Retinal pigment epithelial cell (primary cell): ENCODE measurements around the gene LAMA2.

Experiments
- DNase-seq: peaks from one replicate; pipeline ENCODE4 v3.0.0-alpha.2; 2010; ENCODE audit warnings: low read depth
- H3K4me3 ChIP-seq: 2 replicates; pipeline ENCODE4 v1.5.1; 2011; ENCODE audit warnings: mild to moderate bottlenecking, low read length, control low read depth, moderate library complexity
- CTCF ChIP-seq: conservative IDR thresholded peaks from 2 replicates; pipeline ENCODE4 v1.5.1; 2011; ENCODE audit warnings: low read depth, low read length, control low read depth, inconsistent platforms

Gene LAMA2

GRCh38 chr6:129191235-129191634 is 308.3 kb downstream of the LAMA2 start:
- no peak overlapping the region for H3K4me3 ChIP-seq
- DNase-seq, result no peak
- no peak for TF ChIP-seq CTCF

- TF ChIP-seq CTCF, result no peak
- no peak for DNase-seq
Observed at GRCh38 chr6:129192458-129192989, 309.6 kb downstream of the LAMA2 start.

GRCh38 chr6:129194306-129194941 is 311.5 kb downstream of the LAMA2 start:
- no peak for TF ChIP-seq CTCF
- DNase-seq, result no peak
- no peak overlapping the region for H3K4me3 ChIP-seq

More at GRCh38 chr6:129192458-129192989, 309.6 kb downstream of the LAMA2 start:
- H3K4me3 ChIP-seq, result no peak overlapping the region

- TF ChIP-seq CTCF, result no peak
- DNase-seq, result no peak
- H3K4me3 ChIP-seq, result no peak overlapping the region
Observed at GRCh38 chr6:129195161-129195560, 312.2 kb downstream of the LAMA2 start.

- H3K4me3 ChIP-seq, result no peak overlapping the region
- DNase-seq, result no peak
- TF ChIP-seq CTCF, result no peak
Observed at GRCh38 chr6:129195643-129196042, 312.7 kb downstream of the LAMA2 start.

GRCh38 chr6:129197154-129197553 is 314.2 kb downstream of the LAMA2 start:
- no peak for DNase-seq
- TF ChIP-seq CTCF, result no peak
- no peak overlapping the region for H3K4me3 ChIP-seq

GRCh38 chr6:129200151-129200550 is 317.2 kb downstream of the LAMA2 start:
- no peak overlapping the region for H3K4me3 ChIP-seq
- no peak for DNase-seq
- no peak for TF ChIP-seq CTCF
